H1 (cell line): ENCODE results near the gene REC8. TPM values are rescaled to one million over a fixed set of nuclear protein-coding genes. Genes with fewer than 3 reads are reported as not detected.

Source experiments
- CTCF ChIA-PET: fragments of 300-600 bp; sonication (Branson Sonifier 250); formaldehyde crosslinking; loops from one replicate; lab custom pipeline; 2021; ENCODE audit not compliant: partially characterized antibody; lab: Charles Lee
- POLR2A ChIA-PET: fragments of 300-600 bp; sonication (Branson Sonifier 250); formaldehyde crosslinking; loops from one replicate; lab custom pipeline; 2021; ENCODE audit warnings: inconsistent platforms; ENCODE audit not compliant: partially characterized antibody; lab: Charles Lee
- DNase-seq, 2 experiments: peaks; one replicate each; pipeline versions ENCODE4 v3.0.0 to v3.0.0-alpha.2; 2010 to 2022; ENCODE audit warnings: low spot score in 2 of 2, low read depth in 1 of 2, mixed read lengths in 1 of 2
- FAIRE-seq: peaks from 2 replicates; lab custom pipeline; 2011; peaks lifted over from hg19 to GRCh38; lab: Jason Lieb, UNC
- H2AFZ ChIP-seq: 2 replicates; pipeline ENCODE4 v1.8.1; 2012; ENCODE audit warnings: low read length, inconsistent platforms
- H2AK5ac ChIP-seq: 2 replicates; pipeline ENCODE4 v1.6.1; 2013; ENCODE audit warnings: low read depth, low read length
- H2BK120ac ChIP-seq: replicated peaks from 2 replicates; pipeline ENCODE3; 2013; ENCODE audit warnings: low read depth, low read length, inconsistent platforms
- H2BK12ac ChIP-seq: 2 replicates; pipeline ENCODE4 v1.6.1; 2013; ENCODE audit warnings: low read depth, low read length
- H2BK15ac ChIP-seq: 2 replicates; pipeline ENCODE4 v1.6.1; 2013; ENCODE audit warnings: low read length
- H2BK20ac ChIP-seq: 2 replicates; pipeline ENCODE4 v1.6.1; 2013; ENCODE audit warnings: low read length
- H2BK5ac ChIP-seq: 2 replicates; pipeline ENCODE4 v1.6.1; 2013; ENCODE audit warnings: low read depth, low read length
- H3K14ac ChIP-seq: 2 replicates; pipeline ENCODE4 v1.6.1; 2013; ENCODE audit warnings: inconsistent platforms; ENCODE audit not compliant: insufficient read length
- H3K18ac ChIP-seq: 2 replicates; pipeline ENCODE4 v1.6.1; 2013; ENCODE audit warnings: low read length; ENCODE audit errors: extremely low read depth
- H3K23ac ChIP-seq: 2 replicates; pipeline ENCODE4 v1.6.1; 2013; ENCODE audit warnings: inconsistent platforms; ENCODE audit not compliant: insufficient read length
- H3K23me2 ChIP-seq: 2 replicates; pipeline ENCODE4 v1.6.1; 2013; ENCODE audit warnings: low read depth, low read length
- H3K27ac ChIP-seq: 2 replicates; pipeline ENCODE4 v1.6.1; 2011; ENCODE audit warnings: low read depth, low read length, inconsistent platforms
- H3K27me3 ChIP-seq, 4 experiments: replicated peaks in 1 of 4; 1 replicate in 1 of 4; 2 replicates in 3 of 4; pipeline versions ENCODE4 v1.6.1 to v1.8.1; 2011 to 2013; ENCODE audit warnings: low read length in 3 of 4, mild to moderate bottlenecking in 3 of 4, inconsistent platforms in 2 of 4, mixed read lengths in 2 of 4, moderate library complexity in 1 of 4; ENCODE audit not compliant: control insufficient read depth in 3 of 4, insufficient read depth in 3 of 4; ENCODE audit errors: extremely low read depth in 1 of 4
- H3K36me3 ChIP-seq, 4 experiments: 2 replicates each; pipeline versions ENCODE4 v1.6.1 to v1.8.1; 2011 to 2013; ENCODE audit warnings: mild to moderate bottlenecking in 4 of 4, low read length in 3 of 4, moderate library complexity in 2 of 4, control low read depth in 1 of 4, inconsistent platforms in 1 of 4; ENCODE audit not compliant: insufficient read depth in 4 of 4, control insufficient read depth in 2 of 4
- H3K4ac ChIP-seq: replicated peaks from 2 replicates; pipeline ENCODE3; 2013; ENCODE audit warnings: low read length, low read depth, mixed read lengths, inconsistent platforms; ENCODE audit not compliant: insufficient read length
- H3K4me1 ChIP-seq, 4 experiments: replicated peaks in 1 of 4; 1 replicate in 1 of 4; 2 replicates in 3 of 4; pipeline versions ENCODE4 v1.6.1 to v1.8.1; 2011 to 2013; ENCODE audit warnings: low read length in 3 of 4, inconsistent platforms in 2 of 4, mixed read lengths in 1 of 4; ENCODE audit not compliant: insufficient read depth in 4 of 4, control insufficient read depth in 3 of 4
- H3K4me2 ChIP-seq, 2 experiments: 2 replicates each; pipeline versions ENCODE4 v1.6.1 to v1.8.1; 2011 to 2013; ENCODE audit warnings: low read depth in 2 of 2, low read length in 2 of 2, control low read depth in 1 of 2, inconsistent platforms in 1 of 2, mild to moderate bottlenecking in 1 of 2; ENCODE audit not compliant: insufficient read depth in 1 of 2
- H3K4me3 ChIP-seq, 4 experiments: fragments of 200-600, 300-600 bp in 1 of 4; sonication (generic), shearing (Covaris generic), sonication (Bioruptor Twin) in 1 of 4; 2 replicates each; pipeline versions ENCODE4 v1.5.1 to v1.8.1; 2011 to 2016; ENCODE audit warnings: low read length in 4 of 4, low read depth in 3 of 4, control low read depth in 2 of 4, inconsistent platforms in 2 of 4, mild to moderate bottlenecking in 2 of 4, mixed read lengths in 1 of 4, moderate library complexity in 1 of 4; ENCODE audit not compliant: insufficient read depth in 2 of 4; ENCODE audit errors: extremely low read depth in 1 of 4
- H3K56ac ChIP-seq: replicated peaks from 2 replicates; pipeline ENCODE3; 2013; ENCODE audit warnings: low read depth, mild to moderate bottlenecking, mixed read lengths, low read length, inconsistent platforms; ENCODE audit not compliant: insufficient read length
- H3K79me1 ChIP-seq: 2 replicates; pipeline ENCODE4 v1.6.1; 2013; ENCODE audit warnings: low read depth, low read length, control low read depth
- H3K79me2 ChIP-seq, 2 experiments: 2 replicates each; pipeline versions ENCODE4 v1.6.1 to v1.8.1; 2012 to 2013; ENCODE audit warnings: low read length in 2 of 2, mild to moderate bottlenecking in 2 of 2, inconsistent platforms in 1 of 2; ENCODE audit not compliant: insufficient read depth in 2 of 2, control insufficient read depth in 1 of 2
- H3K9ac ChIP-seq, 4 experiments: replicated peaks in 1 of 4; 1 replicate in 1 of 4; 2 replicates in 3 of 4; pipeline versions ENCODE4 v1.6.1 to v1.8.1; 2011 to 2013; ENCODE audit warnings: low read depth in 3 of 4, low read length in 3 of 4, control low read depth in 2 of 4, mild to moderate bottlenecking in 2 of 4, moderate library complexity in 2 of 4, inconsistent platforms in 1 of 4; ENCODE audit errors: extremely low read depth in 1 of 4
- H3K9me3 ChIP-seq, 2 experiments: 2 replicates each; pipeline versions ENCODE4 v1.6.1 to v1.8.1; 2012 to 2013; ENCODE audit warnings: mild to moderate bottlenecking in 2 of 2, moderate library complexity in 2 of 2, control low read depth in 1 of 2, inconsistent platforms in 1 of 2, low read depth in 1 of 2, low read length in 1 of 2, mixed read lengths in 1 of 2; ENCODE audit not compliant: insufficient read depth in 2 of 2
- H4K20me1 ChIP-seq, 2 experiments: replicated peaks in 1 of 2; 2 replicates each; pipeline versions ENCODE3 to v1.8.1; 2011 to 2013; ENCODE audit warnings: inconsistent platforms in 2 of 2, low read length in 2 of 2, mild to moderate bottlenecking in 1 of 2; ENCODE audit not compliant: insufficient read depth in 2 of 2, control insufficient read depth in 1 of 2
- H4K5ac ChIP-seq: 2 replicates; pipeline ENCODE4 v1.6.1; 2013; ENCODE audit warnings: low read length, low read depth, mixed read lengths, inconsistent platforms; ENCODE audit not compliant: insufficient read length
- H4K8ac ChIP-seq: 2 replicates; pipeline ENCODE4 v1.8.0; 2013; ENCODE audit warnings: mild to moderate bottlenecking, moderate library complexity, low read length, inconsistent platforms; ENCODE audit not compliant: insufficient read depth; ENCODE audit errors: extremely low read depth
- H4K91ac ChIP-seq: replicated peaks from 2 replicates; pipeline ENCODE3; 2013; ENCODE audit warnings: low read length, mixed read lengths, inconsistent platforms; ENCODE audit not compliant: insufficient read length
- ATF3 ChIP-seq: IDR thresholded peaks from 2 replicates; pipeline ENCODE4 v1.6.1; 2011; ENCODE audit warnings: low read depth, mild to moderate bottlenecking, low read length; ENCODE audit not compliant: insufficient read depth
- BRCA1 ChIP-seq: IDR thresholded peaks from 2 replicates; pipeline ENCODE4 v1.6.1; 2012; ENCODE audit warnings: low read depth, low read length, improper control_type of control experiment
- CBX5 ChIP-seq: fragments of 300-800, 300-1000 bp; sonication (generic); IDR thresholded peaks from 2 replicates; pipeline ENCODE4 v1.7.1; 2016; ENCODE audit warnings: antibody characterized with exemption, low read length, low read depth
- CBX8 ChIP-seq: fragments of 300-800, 300-1000 bp; sonication (generic); IDR thresholded peaks from 2 replicates; pipeline ENCODE4 v1.7.1; 2016; ENCODE audit warnings: low read depth, low read length, borderline replicate concordance
- CHD2 ChIP-seq: IDR thresholded peaks from 2 replicates; pipeline ENCODE4 v1.6.1; 2012; ENCODE audit warnings: low read length, improper control_type of control experiment
- JUN ChIP-seq: IDR thresholded peaks from 2 replicates; pipeline ENCODE4 v1.6.1; 2011; ENCODE audit warnings: low read depth, mild to moderate bottlenecking, improper control_type of control experiment, low read length
- NANOG ChIP-seq: IDR thresholded peaks from 2 replicates; pipeline ENCODE4 v1.6.1; 2011; ENCODE audit warnings: low read length, low read depth, mild to moderate bottlenecking, inconsistent platforms; ENCODE audit not compliant: insufficient read depth, poor library complexity, severe bottlenecking
- PHF8 ChIP-seq: fragments of 200-600 bp; sonication (generic); conservative IDR thresholded peaks from 2 replicates; pipeline ENCODE4 v1.7.1; 2012; ENCODE audit warnings: low read depth, mild to moderate bottlenecking, inconsistent platforms, low read length, moderate library complexity
- SUZ12 ChIP-seq: fragments of 200-600 bp; sonication (generic); IDR thresholded peaks from 2 replicates; pipeline ENCODE4 v1.6.1; 2012; ENCODE audit warnings: mild to moderate bottlenecking, inconsistent platforms, low read length, moderate library complexity, mixed read lengths
- TAF7 ChIP-seq: optimal IDR thresholded peaks from 2 replicates; pipeline ENCODE3; 2011; ENCODE audit warnings: low read depth, mild to moderate bottlenecking, inconsistent platforms, low read length, moderate library complexity, borderline replicate concordance
- USF2 ChIP-seq: IDR thresholded peaks from 2 replicates; pipeline ENCODE4 v1.6.1; 2011; ENCODE audit warnings: low read length, improper control_type of control experiment
- YY1 ChIP-seq: IDR thresholded peaks from 2 replicates; pipeline ENCODE4 v1.6.1; 2011; ENCODE audit warnings: low read depth, mild to moderate bottlenecking, low read length
- WGBS, 2 experiments: shearing (Covaris generic) in 1 of 2; methylation state at CpG; one replicate each; pipeline versions ENCODE4 v1.1.6 to v1.1.7; 2013 to 2015; ENCODE audit warnings: low lambda C conversion rate in 2 of 2, mixed read lengths in 2 of 2, inconsistent platforms in 1 of 2, low coverage in 1 of 2, missing lambda C conversion rate in 1 of 2; ENCODE audit not compliant: insufficient replicate concordance in 2 of 2, insufficient coverage in 1 of 2, insufficient read length in 1 of 2; ENCODE audit errors: extremely low coverage in 1 of 2, missing lambda C conversion rate in 1 of 2; 5-methylcytosine and 5-hydroxymethylcytosine counted together
- polyA plus RNA-seq, 7 experiments: library from polyadenylated mRNA; depleted of rRNA in 3 of 7; stranded (reverse) in 5 of 7; unstranded in 2 of 7; fragments of >200 nt in 5 of 7; fragments of 200-250 nt in 2 of 7; gene quantifications; 1 replicate in 5 of 7; 2 replicates in 1 of 7; 4 replicates in 1 of 7; pipeline versions ENCODE4 v1.2.1 to v1.2.3, GENCODE V29; 2011 to 2013; ENCODE audit warnings: missing spikeins in 2 of 7, mixed read lengths in 2 of 7
- total RNA-seq: library from RNA; stranded (reverse); fragmentation: NEBNext Ultra II Directional; extraction: Animal tissue kit (Norgen Biotek cat#: 25700); gene quantifications from 2 replicates; pipeline ENCODE4 v1.2.1, GENCODE V29; 2021

REC8 gene
- total and polyA plus RNA-seq, 2 of the 8 experiments (the other 6 are each of a cell fraction or from before 2014, with no cell fraction given), result 9.8 to 28.5 TPM

- Histone ChIP-seq H4K8ac (no peak overlapping the region), H3K27ac (no peak overlapping the region), H3K79me2 (no peaks in the 10 kb centered on the region; a peak in 1 of 4 replicates), H3K23ac (no peak overlapping the region), H3K14ac (no peak overlapping the region), H3K4me1 (peaks cover 0 to 7% (median 4%) of the 10 kb centered on the region in 4 experiments; a peak in 3 of 7 replicates), H4K5ac (no peak overlapping the region), H3K56ac (no peak overlapping the region), H3K18ac (no peak overlapping the region), H2BK120ac (no peak overlapping the region), H3K79me1 (no peaks in the 10 kb centered on the region), H2BK20ac (no peak overlapping the region), H4K20me1 (peaks cover 0 to 2% of the 10 kb centered on the region in 2 experiments), H3K27me3 (no peaks in the 10 kb centered on the region), H3K4me3 (no peak overlapping the region), H4K91ac (no peak overlapping the region), H2BK15ac (no peak overlapping the region), H3K23me2 (no peaks in the 10 kb centered on the region), H2BK12ac (no peak overlapping the region), H2AK5ac (no peak overlapping the region), H3K4me2 (no peak overlapping the region), H3K9ac (no peak overlapping the region), H3K36me3 (peaks cover 21 to 48% (median 38%) of the 10 kb centered on the region in 4 experiments), H2BK5ac (no peak overlapping the region), H3K9me3 (no peaks in the 10 kb centered on the region), H2AFZ (no peak overlapping the region), H3K4ac (no peak overlapping the region)
- ChIA-PET CTCF (interaction anchor here (1.1 to 2.1 kb wide), 3 partner anchors 9 to 90 kb away, joined by 3 to 4 read pairs (median 3); partner anchors contain the start of genes MDP1 and TINF2), POLR2A (interaction anchor here (1.0 to 11.1 kb wide), 5 partner anchors 12 to 132 kb away, joined by 3 to 119 read pairs (median 3); partner anchors contain the start of genes IRF9, RIPK3 and TM9SF1)
- WGBS, 2 experiments, result 100% methylated on average over 5 of the region's 5 CpGs; no CpG with 5 or more reads in 1 of the 2 experiments
- FAIRE-seq (no peak), DNase-seq (no peak)
- TF ChIP-seq SUZ12, result no peak
- no peak for TF ChIP-seq NANOG
- no peak for TF ChIP-seq YY1
- TF ChIP-seq TAF7, result no peak
- TF ChIP-seq BRCA1, result no peak
- no peak for TF ChIP-seq CBX8
- TF ChIP-seq PHF8, result no peak
- TF ChIP-seq CHD2, result no peak
- TF ChIP-seq ATF3, result no peak
- no peak for TF ChIP-seq CBX5
- no peak for TF ChIP-seq JUN
- TF ChIP-seq USF2, result no peak
Observed at GRCh38 chr14:24207104-24207551, 35.2 kb downstream of the REC8 start.
